ENCODE data around the gene IQCK. TPM values are rescaled to one million over a fixed set of nuclear protein-coding genes. Genes with fewer than 3 reads are reported as not detected.

The IQCK gene
- total RNA-seq, 1 donor from 2014 or later = 3.2 TPM

GRCh38 chr16:19804538-19805323 lies 86.7 kb downstream of the IQCK start:
- Mint-ChIP-seq H3K27me3 (peaks cover 2% of the 10 kb centered on the region), H3K9me3 (peaks cover 4% of the 10 kb centered on the region), H3K4me1 (peaks cover 6% of the 10 kb centered on the region), H3K27ac (no peak overlapping the region), H3K36me3 (ENCODE audit: low read depth) (no peaks in the 10 kb centered on the region), H3K4me3 (no peak overlapping the region)
- no peak for DNase-seq
- intact Hi-C loops (cut with micrococcal nuclease) = no loop called here
- no peak for ATAC-seq (ENCODE audit: low read depth)
- POLR2A ChIA-PET = no interaction called here
- no peak for TF ChIP-seq CTCF (IDR thresholded peaks at IDR 0.05)
- CTCF ChIA-PET = no interaction called here

- H3K9me3 Mint-ChIP-seq = peaks cover 4% of the 10 kb centered on the region
- H3K4me1 Mint-ChIP-seq = peaks cover 6% of the 10 kb centered on the region
- H3K27ac Mint-ChIP-seq = no peak overlapping the region
- ATAC-seq (ENCODE audit: low read depth) (no peak), DNase-seq (no peak)
- POLR2A ChIA-PET = no interaction called here
- no peak for TF ChIP-seq CTCF (IDR thresholded peaks at IDR 0.05)
- peaks cover 2% of the 10 kb centered on the region for H3K27me3 Mint-ChIP-seq
- CTCF ChIA-PET = no interaction called here
- H3K36me3 Mint-ChIP-seq (ENCODE audit: low read depth) = no peaks in the 10 kb centered on the region
- no peak overlapping the region for H3K4me3 Mint-ChIP-seq
- intact Hi-C loops (cut with micrococcal nuclease) = no loop called here
These were observed 87.5 kb downstream of the IQCK start for GRCh38 chr16:19805459-19806162.

GRCh38 chr16:19808061-19808641 lies 90.1 kb downstream of the IQCK start:
- peaks cover 2% of the 10 kb centered on the region for H3K27me3 Mint-ChIP-seq
- no peak overlapping the region for H3K27ac Mint-ChIP-seq
- no peak overlapping the region for H3K4me3 Mint-ChIP-seq
- POLR2A ChIA-PET = no interaction called here
- intact Hi-C loops (cut with micrococcal nuclease) = no loop called here
- ATAC-seq (ENCODE audit: low read depth) (no peak), DNase-seq (no peak)
- peaks cover 6% of the 10 kb centered on the region for H3K4me1 Mint-ChIP-seq
- CTCF ChIA-PET = no interaction called here
- no peaks in the 10 kb centered on the region for H3K36me3 Mint-ChIP-seq (ENCODE audit: low read depth)
- no peak for TF ChIP-seq CTCF (IDR thresholded peaks at IDR 0.05)
- H3K9me3 Mint-ChIP-seq = peaks cover 8% of the 10 kb centered on the region

- H3K36me3 Mint-ChIP-seq (ENCODE audit: low read depth) = no peaks in the 10 kb centered on the region
- DNase-seq (no peak), ATAC-seq (ENCODE audit: low read depth) (no peak)
- peaks cover 6% of the 10 kb centered on the region for H3K4me1 Mint-ChIP-seq
- no peak overlapping the region for H3K4me3 Mint-ChIP-seq
- POLR2A ChIA-PET = no interaction called here
- peaks cover 12% of the 10 kb centered on the region for H3K9me3 Mint-ChIP-seq
- intact Hi-C loops (cut with micrococcal nuclease) = no loop called here
- no peak for TF ChIP-seq CTCF (IDR thresholded peaks at IDR 0.05)
- no peak overlapping the region for H3K27ac Mint-ChIP-seq
- CTCF ChIA-PET = no interaction called here
- H3K27me3 Mint-ChIP-seq = peaks cover 2% of the 10 kb centered on the region
These were observed 91.1 kb downstream of the IQCK start for GRCh38 chr16:19809121-19809635.

- POLR2A ChIA-PET = no interaction called here
- no peak overlapping the region for H3K27ac Mint-ChIP-seq
- DNase-seq (no peak), ATAC-seq (ENCODE audit: low read depth) (no peak)
- H3K4me1 Mint-ChIP-seq = peaks cover 5% of the 10 kb centered on the region
- TF ChIP-seq CTCF (IDR thresholded peaks at IDR 0.05) = no peak
- CTCF ChIA-PET = no interaction called here
- no peaks in the 10 kb centered on the region for H3K36me3 Mint-ChIP-seq (ENCODE audit: low read depth)
- H3K4me3 Mint-ChIP-seq = no peak overlapping the region
- peaks cover 12% of the 10 kb centered on the region for H3K9me3 Mint-ChIP-seq
- intact Hi-C loops (cut with micrococcal nuclease) = no loop called here
- H3K27me3 Mint-ChIP-seq = peaks cover 2% of the 10 kb centered on the region
These were observed 91.6 kb downstream of the IQCK start for GRCh38 chr16:19809693-19810092.
